ENCODE results near the gene TMC2.

DNA sequence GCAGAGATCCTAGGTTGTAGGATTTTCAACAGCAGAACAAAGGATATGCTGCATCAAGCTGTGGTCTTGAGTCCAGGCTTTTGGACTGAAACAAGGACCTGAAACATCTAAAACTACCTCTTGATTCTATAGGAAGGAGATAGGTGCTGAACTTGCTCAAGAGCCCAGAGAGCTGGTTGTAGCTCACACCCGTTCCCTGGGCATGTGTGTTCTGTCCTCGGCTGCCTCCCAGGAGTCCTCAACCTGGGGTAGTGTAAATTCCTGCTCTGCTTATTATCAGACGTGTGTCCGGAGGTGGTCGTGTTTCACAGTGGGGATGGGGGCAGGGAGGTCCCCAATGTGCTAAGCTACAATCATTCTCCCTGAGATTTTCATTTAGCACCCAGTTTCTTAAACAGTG is 120.9 kb downstream of the TMC2 start:
- TF ChIP-seq, protein P1, sequence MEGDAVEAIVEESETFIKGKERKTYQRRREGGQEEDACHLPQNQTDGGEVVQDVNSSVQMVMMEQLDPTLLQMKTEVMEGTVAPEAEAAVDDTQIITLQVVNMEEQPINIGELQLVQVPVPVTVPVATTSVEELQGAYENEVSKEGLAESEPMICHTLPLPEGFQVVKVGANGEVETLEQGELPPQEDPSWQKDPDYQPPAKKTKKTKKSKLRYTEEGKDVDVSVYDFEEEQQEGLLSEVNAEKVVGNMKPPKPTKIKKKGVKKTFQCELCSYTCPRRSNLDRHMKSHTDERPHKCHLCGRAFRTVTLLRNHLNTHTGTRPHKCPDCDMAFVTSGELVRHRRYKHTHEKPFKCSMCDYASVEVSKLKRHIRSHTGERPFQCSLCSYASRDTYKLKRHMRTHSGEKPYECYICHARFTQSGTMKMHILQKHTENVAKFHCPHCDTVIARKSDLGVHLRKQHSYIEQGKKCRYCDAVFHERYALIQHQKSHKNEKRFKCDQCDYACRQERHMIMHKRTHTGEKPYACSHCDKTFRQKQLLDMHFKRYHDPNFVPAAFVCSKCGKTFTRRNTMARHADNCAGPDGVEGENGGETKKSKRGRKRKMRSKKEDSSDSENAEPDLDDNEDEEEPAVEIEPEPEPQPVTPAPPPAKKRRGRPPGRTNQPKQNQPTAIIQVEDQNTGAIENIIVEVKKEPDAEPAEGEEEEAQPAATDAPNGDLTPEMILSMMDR (IDR thresholded peaks at IDR 0.05): no peak
- no peak for TF ChIP-seq POLR2A (IDR thresholded peaks at IDR 0.05)

Data from breast epithelium (tissue), 3 donors.